HFFc6 (cell line): ENCODE data around the gene VWA3A. TPM values are rescaled to one million over a fixed set of nuclear protein-coding genes. Genes with fewer than 3 reads are reported as not detected.

ENCODE experiments used
- DNase-seq: peaks from one replicate; pipeline ENCODE4 v3.0.0-alpha.2; 2018
- H3K27ac Mint-ChIP-seq: 2 replicates; pipeline ENCODE4 v1.8.0; 2020; ENCODE audit warnings: mild to moderate bottlenecking, mixed read lengths
- H3K27me3 Mint-ChIP-seq: 2 replicates; pipeline ENCODE4 v1.8.0; 2021; ENCODE audit warnings: mild to moderate bottlenecking, moderate library complexity, mixed read lengths; ENCODE audit not compliant: insufficient read depth
- H3K36me3 Mint-ChIP-seq: 2 replicates; pipeline ENCODE4 v1.8.0; 2021; ENCODE audit warnings: low read depth, mixed read lengths
- H3K4me1 Mint-ChIP-seq: 2 replicates; pipeline ENCODE4 v1.8.0; 2020; ENCODE audit warnings: low read depth, mixed read lengths
- H3K4me3 Mint-ChIP-seq: 2 replicates; pipeline ENCODE4 v1.8.0; 2020; ENCODE audit warnings: mild to moderate bottlenecking, moderate library complexity, mixed read lengths
- H3K9me3 Mint-ChIP-seq: 2 replicates; pipeline ENCODE4 v1.8.0; 2020; ENCODE audit warnings: mild to moderate bottlenecking, mixed read lengths
- CTCF ChIP-seq: fragments of 200-600 bp; sonication (generic); IDR thresholded peaks from 2 replicates; pipeline ENCODE4 v1.5.0; 2021; ENCODE audit warnings: antibody characterized with exemption, mild to moderate bottlenecking
- total RNA-seq, 6 experiments: library from RNA; stranded (reverse); fragmentation: NEBNext Ultra II Directional; extraction: Animal tissue kit (Norgen Biotek cat#: 25700); gene quantifications; 2 replicates in 1 of 6; 3 replicates in 5 of 6; pipeline ENCODE4 v1.2.3, GENCODE V29; 2021

Gene VWA3A
- total RNA-seq, 6 experiments from 2014 or later: 0.09 to 0.41 TPM; not detected in 4

GRCh38 chr16:22093331-22093730, 990 bp downstream of the VWA3A start:
- no peak overlapping the region for H3K4me3 Mint-ChIP-seq
- no peaks in the 10 kb centered on the region for H3K9me3 Mint-ChIP-seq
- H3K36me3 Mint-ChIP-seq: peaks cover 13% of the 10 kb centered on the region
- TF ChIP-seq CTCF: no peak
- H3K4me1 Mint-ChIP-seq: peaks cover 15% of the 10 kb centered on the region
- no peak for DNase-seq
- no peak overlapping the region for H3K27ac Mint-ChIP-seq
- H3K27me3 Mint-ChIP-seq: peaks cover 12% of the 10 kb centered on the region

DNA sequence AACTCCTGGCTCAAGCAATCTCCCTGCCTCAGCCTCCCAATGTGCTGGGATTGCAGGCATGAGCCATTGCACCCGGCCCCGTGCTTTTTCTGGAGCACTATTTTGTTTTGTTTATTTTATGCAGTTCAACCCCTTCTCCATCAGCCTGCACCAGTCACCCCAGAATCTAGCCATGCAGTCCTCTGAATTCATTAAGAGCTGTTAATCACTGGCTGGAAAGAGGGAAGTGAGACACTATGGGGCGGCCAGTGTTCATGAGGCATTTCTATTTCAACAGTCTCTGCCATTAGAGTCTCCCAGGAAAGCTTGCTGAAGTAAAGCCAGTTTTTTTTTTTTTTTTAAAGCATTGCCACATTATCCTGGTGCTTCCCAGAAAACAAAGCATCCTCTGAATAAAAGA, 1.7 kb downstream of the VWA3A start:
- H3K9me3 Mint-ChIP-seq: no peaks in the 10 kb centered on the region
- no peak overlapping the region for H3K4me3 Mint-ChIP-seq
- H3K36me3 Mint-ChIP-seq: peaks cover 13% of the 10 kb centered on the region
- no peak overlapping the region for H3K27ac Mint-ChIP-seq
- no peak for DNase-seq
- peaks cover 22% of the 10 kb centered on the region for H3K4me1 Mint-ChIP-seq
- TF ChIP-seq CTCF: no peak
- peaks cover 12% of the 10 kb centered on the region for H3K27me3 Mint-ChIP-seq

DNA sequence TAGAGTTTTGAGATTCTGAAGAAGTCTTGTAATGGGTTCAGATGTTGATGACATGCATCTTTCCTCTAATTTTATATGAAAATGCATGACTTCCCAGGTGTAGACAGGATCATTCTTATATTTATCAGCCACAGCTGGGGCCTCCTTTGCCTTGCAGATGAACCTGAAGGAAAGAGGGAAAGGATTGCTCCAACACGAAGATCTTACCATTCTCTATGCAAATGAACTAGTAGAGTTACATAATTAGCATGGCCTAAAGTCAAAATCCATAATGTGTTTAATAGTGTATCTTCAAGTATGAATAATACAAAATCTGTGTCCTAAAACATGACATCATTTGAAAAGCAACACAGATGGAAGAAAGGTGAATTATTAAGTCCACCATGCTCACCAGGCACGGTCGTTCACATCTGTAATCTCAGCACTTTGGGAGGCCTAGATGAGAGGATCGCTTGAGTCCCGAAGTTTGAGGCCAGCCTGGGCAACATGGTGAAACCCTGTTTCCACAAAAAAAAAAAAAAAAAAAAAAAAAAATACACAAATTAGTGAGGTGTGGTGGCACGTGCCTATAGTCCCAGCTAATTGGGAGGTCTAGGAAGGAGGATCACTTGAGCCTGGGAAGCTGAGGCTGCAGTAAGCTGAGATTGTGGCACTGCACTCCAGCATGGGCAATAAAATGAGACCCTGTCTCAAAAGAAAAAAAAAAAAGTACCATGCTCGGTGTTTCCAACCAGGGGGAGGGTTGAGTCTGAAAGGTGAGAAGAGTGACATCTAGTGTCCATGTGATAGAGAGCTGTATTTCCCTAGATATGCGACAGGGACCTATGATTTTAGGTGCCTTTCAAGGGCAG, 6.3 kb downstream of the VWA3A start:
- no peaks in the 10 kb centered on the region for H3K9me3 Mint-ChIP-seq

GRCh38 chr16:22099256-22099975, 7.1 kb downstream of the VWA3A start:
- Mint-ChIP-seq H3K9me3 (no peaks in the 10 kb centered on the region), H3K27ac (no peak overlapping the region), H3K4me3 (peak overlapping the region; percentile 78; the same call in 1 of the 2 replicates), H3K27me3 (peaks cover 18% of the 10 kb centered on the region), H3K4me1 (peaks cover 9% of the 10 kb centered on the region; the same call in 1 of the 2 replicates), H3K36me3 (no peaks in the 10 kb centered on the region)
- TF ChIP-seq CTCF: peak; percentile 44; the same call in 1 of the 2 replicates
- DNase-seq: no peak

More for the DNA sequence above, 6.3 kb downstream of the VWA3A start:
- Mint-ChIP-seq H3K27me3 (peaks cover 18% of the 10 kb centered on the region), H3K36me3 (no peaks in the 10 kb centered on the region), H3K4me1 (peaks cover 9% of the 10 kb centered on the region; the same call in 1 of the 2 replicates), H3K27ac (no peak overlapping the region), H3K4me3 (peak overlapping the region; percentile 78)
- DNase-seq: peak; percentile 48
- TF ChIP-seq CTCF: peak; percentile 80

GRCh38 chr16:22103441-22103840, 11.1 kb downstream of the VWA3A start:
- TF ChIP-seq CTCF: no peak
- Mint-ChIP-seq H3K4me1 (peaks cover 7% of the 10 kb centered on the region; the same call in 1 of the 2 replicates), H3K36me3 (no peaks in the 10 kb centered on the region), H3K9me3 (no peaks in the 10 kb centered on the region), H3K27me3 (peaks cover 22% of the 10 kb centered on the region), H3K27ac (no peak overlapping the region), H3K4me3 (no peak overlapping the region)
- no peak for DNase-seq
